Type B pancreatic cell (in vitro differentiated cells): Measurements from ENCODE around the gene ACTR8. TPM values are rescaled to one million over a fixed set of nuclear protein-coding genes. Genes with fewer than 3 reads are reported as not detected.
A peak's percentile ranks its signal among the peaks of the same experiment; 100 is the strongest.

ENCODE experiments used
- DNase-seq: peaks from one replicate; pipeline ENCODE4 v3.0.0; 2021; ENCODE audit warnings: mixed read lengths; ENCODE audit not compliant: unreplicated experiment; ENCODE audit errors: extremely low spot score
- H3K27ac Mint-ChIP-seq: 2 replicates; pipeline ENCODE4 v1.8.0; 2021; ENCODE audit warnings: mild to moderate bottlenecking, mixed read lengths
- H3K27me3 Mint-ChIP-seq: 2 replicates; pipeline ENCODE4 v1.8.0; 2021; ENCODE audit warnings: mixed read lengths
- H3K36me3 Mint-ChIP-seq: 2 replicates; pipeline ENCODE4 v1.8.0; 2021; ENCODE audit warnings: mixed read lengths
- H3K4me1 Mint-ChIP-seq: one replicate; pipeline ENCODE4 v1.8.0; 2021; ENCODE audit warnings: mixed read lengths; ENCODE audit not compliant: unreplicated experiment
- H3K4me3 Mint-ChIP-seq: 2 replicates; pipeline ENCODE4 v1.8.0; 2021; ENCODE audit warnings: mild to moderate bottlenecking, mixed read lengths
- H3K9me3 Mint-ChIP-seq: 2 replicates; pipeline ENCODE4 v1.8.0; 2021; ENCODE audit warnings: mixed read lengths
- total RNA-seq: library from RNA; stranded (reverse); gene quantifications from 2 replicates; pipeline ENCODE4 v1.2.1, GENCODE V29; 2021; ENCODE audit warnings: low replicate concordance
- TF ChIP-seq, protein P1 (sequence below): fragments of 200-600 bp; sonication (generic); conservative IDR thresholded peaks from 2 replicates; pipeline ENCODE4 v1.5.0; 2021; ENCODE audit warnings: antibody characterized with exemption, mild to moderate bottlenecking

The ACTR8 gene
- total RNA-seq, 1 donor from 2014 or later = 46.7 TPM

DNA sequence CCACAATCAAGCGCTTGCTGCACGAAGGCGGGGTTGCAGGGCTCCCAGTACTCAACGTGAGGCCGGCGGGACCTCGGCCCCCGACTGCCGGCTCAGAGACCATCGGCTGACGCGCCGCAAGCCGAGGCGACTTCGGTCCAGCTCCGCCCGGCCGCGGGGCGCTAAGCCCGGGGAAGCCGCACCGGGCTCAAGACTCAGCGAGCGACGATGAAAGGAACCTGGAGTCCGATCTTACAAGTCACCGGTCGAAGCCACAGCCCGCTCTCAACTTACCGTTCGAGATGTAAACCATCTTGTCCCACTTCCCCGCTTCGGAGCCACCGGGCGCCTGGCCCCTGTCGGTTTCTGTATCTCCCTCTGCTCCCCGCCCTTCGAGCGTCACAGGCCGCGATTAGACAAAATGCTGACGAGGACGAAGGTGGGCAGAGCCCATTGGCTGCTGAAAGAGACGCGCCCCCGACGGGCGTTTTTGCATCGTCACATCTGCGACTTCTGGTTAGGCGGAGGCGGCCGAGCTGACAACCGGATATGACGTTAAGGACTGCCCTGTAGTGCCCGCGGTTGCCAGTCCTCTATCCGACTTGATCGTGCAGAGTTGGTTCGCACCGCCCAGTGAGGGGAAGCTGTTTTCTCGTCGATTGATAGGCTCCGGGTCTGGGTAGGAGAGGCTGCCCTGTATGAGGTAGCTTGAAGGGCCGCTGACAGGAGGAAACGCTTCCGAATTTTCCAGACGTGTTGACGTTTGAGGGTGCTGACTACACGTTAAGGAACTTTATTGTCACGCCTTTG, 9.7 kb upstream of the ACTR8 start, which contains the start of gene SELENOK:
SELENOK (minus strand) TSS at position 363 of the 789 bp plus-strand sequence.
- H3K4me3 Mint-ChIP-seq = peak within 1 kb of the TSS; percentile 98
- peaks cover 23% of the 10 kb centered on the region for H3K27me3 Mint-ChIP-seq
- peaks cover 34% of the 10 kb centered on the region for H3K4me1 Mint-ChIP-seq
- TF ChIP-seq, protein P1, sequence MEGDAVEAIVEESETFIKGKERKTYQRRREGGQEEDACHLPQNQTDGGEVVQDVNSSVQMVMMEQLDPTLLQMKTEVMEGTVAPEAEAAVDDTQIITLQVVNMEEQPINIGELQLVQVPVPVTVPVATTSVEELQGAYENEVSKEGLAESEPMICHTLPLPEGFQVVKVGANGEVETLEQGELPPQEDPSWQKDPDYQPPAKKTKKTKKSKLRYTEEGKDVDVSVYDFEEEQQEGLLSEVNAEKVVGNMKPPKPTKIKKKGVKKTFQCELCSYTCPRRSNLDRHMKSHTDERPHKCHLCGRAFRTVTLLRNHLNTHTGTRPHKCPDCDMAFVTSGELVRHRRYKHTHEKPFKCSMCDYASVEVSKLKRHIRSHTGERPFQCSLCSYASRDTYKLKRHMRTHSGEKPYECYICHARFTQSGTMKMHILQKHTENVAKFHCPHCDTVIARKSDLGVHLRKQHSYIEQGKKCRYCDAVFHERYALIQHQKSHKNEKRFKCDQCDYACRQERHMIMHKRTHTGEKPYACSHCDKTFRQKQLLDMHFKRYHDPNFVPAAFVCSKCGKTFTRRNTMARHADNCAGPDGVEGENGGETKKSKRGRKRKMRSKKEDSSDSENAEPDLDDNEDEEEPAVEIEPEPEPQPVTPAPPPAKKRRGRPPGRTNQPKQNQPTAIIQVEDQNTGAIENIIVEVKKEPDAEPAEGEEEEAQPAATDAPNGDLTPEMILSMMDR = no peak
- H3K36me3 Mint-ChIP-seq = peaks cover 13% of the 10 kb centered on the region
- peaks cover 6% of the 10 kb centered on the region for H3K9me3 Mint-ChIP-seq
- H3K27ac Mint-ChIP-seq = peak within 1 kb of the TSS; percentile 99
- DNase-seq = peak; percentile 98

DNA sequence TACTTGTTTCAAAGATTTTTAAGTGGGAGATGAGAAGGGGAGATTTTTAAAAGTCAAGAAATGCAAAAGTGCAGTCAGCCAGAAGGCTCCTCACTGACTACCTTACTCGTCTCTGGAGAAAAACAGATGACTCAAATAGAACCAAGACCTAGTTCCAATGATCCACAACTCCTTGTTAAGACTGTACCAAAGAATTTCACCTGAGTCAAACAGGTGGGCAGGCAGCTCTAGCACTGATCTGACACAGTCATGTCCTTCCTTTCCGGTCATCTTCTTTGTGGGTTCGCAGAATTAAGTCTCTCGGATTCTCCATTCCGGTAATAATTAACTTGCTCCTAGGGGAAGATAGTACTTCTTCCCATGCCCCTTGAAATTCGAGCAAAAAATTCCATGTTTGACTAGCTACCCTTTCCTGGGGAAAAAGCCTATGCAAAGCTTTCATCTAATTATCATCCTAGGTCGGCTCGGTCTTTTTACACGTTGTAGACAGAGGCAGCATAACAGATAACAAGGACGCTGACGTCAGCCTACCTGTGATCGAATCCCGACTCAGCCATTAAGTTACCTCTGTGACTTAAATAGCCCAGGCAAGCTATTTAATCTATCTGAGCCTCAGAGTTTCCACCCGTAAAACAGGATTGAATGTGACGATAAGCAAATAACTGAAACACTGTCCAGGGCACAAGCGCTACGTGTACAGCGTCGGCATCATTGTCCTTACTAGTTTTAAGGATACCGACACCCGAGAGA, 8.9 kb upstream of the ACTR8 start:
- peaks cover 18% of the 10 kb centered on the region for H3K27me3 Mint-ChIP-seq

DNA sequence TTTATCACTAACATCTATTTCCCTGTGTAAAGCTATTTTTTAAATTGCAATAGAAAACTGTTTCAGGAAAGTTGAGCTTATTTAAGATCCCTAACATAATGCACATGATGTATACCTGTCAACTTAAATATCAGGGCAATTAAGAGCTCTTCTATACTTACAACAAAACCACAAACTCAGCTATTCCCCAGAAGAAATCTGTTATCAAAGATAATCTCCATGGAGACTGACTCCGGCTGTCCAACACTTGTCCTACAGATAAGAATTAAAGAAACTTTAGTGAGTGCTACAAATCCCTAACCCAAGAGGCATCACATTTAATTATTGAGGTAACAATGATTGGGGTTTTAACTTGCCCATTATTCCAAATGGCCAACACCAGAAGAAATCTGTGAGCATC, 6.3 kb upstream of the ACTR8 start:
- TF ChIP-seq, protein P1 = no peak
- peak overlapping the region; percentile 61 for H3K4me3 Mint-ChIP-seq
- peaks cover 13% of the 10 kb centered on the region for H3K36me3 Mint-ChIP-seq

More for the DNA sequence above, 8.9 kb upstream of the ACTR8 start:
- Mint-ChIP-seq H3K9me3 (peaks cover 6% of the 10 kb centered on the region), H3K36me3 (peaks cover 13% of the 10 kb centered on the region), H3K4me1 (peaks cover 34% of the 10 kb centered on the region), H3K4me3 (peak overlapping the region; percentile 98), H3K27ac (peak overlapping the region; percentile 99)
- DNase-seq = no peak
- TF ChIP-seq, protein P1 = no peak

DNA sequence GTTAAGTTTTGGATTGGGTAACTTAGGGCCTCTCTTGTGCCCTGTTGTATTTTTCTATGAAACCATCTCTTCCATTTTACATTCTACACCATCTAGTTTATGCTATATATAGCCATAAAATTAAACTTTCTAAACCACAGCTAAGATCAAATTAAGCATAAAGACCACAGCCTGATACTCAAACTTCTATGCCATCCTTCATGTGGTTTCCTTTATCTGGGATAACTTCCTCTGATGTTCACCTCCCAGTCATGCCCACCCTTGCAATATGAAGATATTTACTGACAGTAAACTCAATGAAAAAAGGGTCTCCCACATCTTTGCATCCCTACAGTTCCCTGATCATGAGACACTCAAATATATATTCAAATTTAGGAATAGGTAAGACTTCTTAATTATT, 5.5 kb upstream of the ACTR8 start:
- Mint-ChIP-seq H3K4me3 (no peak overlapping the region), H3K27ac (no peak overlapping the region), H3K4me1 (peaks cover 35% of the 10 kb centered on the region), H3K27me3 (peaks cover 4% of the 10 kb centered on the region), H3K9me3 (no peaks in the 10 kb centered on the region), H3K36me3 (peaks cover 13% of the 10 kb centered on the region)
- no peak for DNase-seq
- TF ChIP-seq, protein P1 = no peak

More for the DNA sequence above, 6.3 kb upstream of the ACTR8 start:
- DNase-seq = no peak
- peak overlapping the region; percentile 56 for H3K27ac Mint-ChIP-seq
- peaks cover 34% of the 10 kb centered on the region for H3K4me1 Mint-ChIP-seq
- peaks cover 4% of the 10 kb centered on the region for H3K9me3 Mint-ChIP-seq
- H3K27me3 Mint-ChIP-seq = peaks cover 4% of the 10 kb centered on the region

DNA sequence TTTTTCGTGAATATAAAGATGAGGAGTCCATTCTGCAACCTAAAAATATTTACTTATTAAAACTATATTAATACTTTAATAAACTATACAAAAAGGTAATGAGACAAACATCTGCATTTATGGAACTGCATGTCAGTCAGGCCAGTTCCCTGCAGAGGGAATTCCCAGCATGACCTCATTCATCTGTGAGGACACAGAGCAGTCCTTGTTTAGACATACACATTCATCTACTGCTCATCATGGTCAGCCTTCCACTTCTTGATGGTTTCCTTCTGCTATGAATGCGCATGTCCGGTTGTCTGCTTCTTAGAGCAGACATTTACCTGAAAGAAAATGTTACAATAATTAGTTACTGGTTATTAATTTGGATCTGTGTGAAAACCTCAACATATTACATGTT, 3.3 kb upstream of the ACTR8 start:
- H3K36me3 Mint-ChIP-seq = peaks cover 19% of the 10 kb centered on the region
- DNase-seq = no peak
- no peak overlapping the region for H3K27ac Mint-ChIP-seq
- H3K9me3 Mint-ChIP-seq = no peaks in the 10 kb centered on the region
- no peak overlapping the region for H3K4me3 Mint-ChIP-seq
- H3K27me3 Mint-ChIP-seq = no peaks in the 10 kb centered on the region
- TF ChIP-seq, protein P1 = no peak
- H3K4me1 Mint-ChIP-seq = peaks cover 29% of the 10 kb centered on the region
